ENCODE results near the gene CCR7.

The CCR7 gene

GRCh38 chr17:40538019-40538935, 27.0 kb downstream of the CCR7 start:
- DNase-seq (ENCODE audit: low read depth in 1 of 2, low spot score in 1 of 2): no peak

- DNase-seq (ENCODE audit: low read depth in 1 of 2, low spot score in 1 of 2): no peak
Measured at GRCh38 chr17:40536295-40537171, 28.7 kb downstream of the CCR7 start.

- no peak for DNase-seq (ENCODE audit: low read depth in 1 of 2, low spot score in 1 of 2)
Measured at GRCh38 chr17:40535924-40536294, 29.4 kb downstream of the CCR7 start.

GRCh38 chr17:40535438-40535837, 29.8 kb downstream of the CCR7 start:
- no peak for DNase-seq (ENCODE audit: low read depth in 1 of 2, low spot score in 1 of 2)

GRCh38 chr17:40534371-40535189, 30.7 kb downstream of the CCR7 start:
- DNase-seq (ENCODE audit: low read depth in 1 of 2, low spot score in 1 of 2): no peak

GRCh38 chr17:40533896-40534295, 31.4 kb downstream of the CCR7 start:
- no peak for DNase-seq (ENCODE audit: low read depth in 1 of 2, low spot score in 1 of 2)

- no peak for DNase-seq (ENCODE audit: low read depth in 1 of 2, low spot score in 1 of 2)
Measured at GRCh38 chr17:40532520-40533253, 32.6 kb downstream of the CCR7 start.

- peak; percentile 73 to 78 for DNase-seq (ENCODE audit: low read depth in 1 of 2, low spot score in 1 of 2)
Measured at GRCh38 chr17:40531051-40531991, 34.0 kb downstream of the CCR7 start.

GRCh38 chr17:40530531-40530994, 34.7 kb downstream of the CCR7 start:
- no peak for DNase-seq (ENCODE audit: low read depth in 1 of 2, low spot score in 1 of 2)

GRCh38 chr17:40529991-40530390, 35.3 kb downstream of the CCR7 start:
- no peak for DNase-seq (ENCODE audit: low read depth in 1 of 2, low spot score in 1 of 2)

GRCh38 chr17:40528692-40529417, 36.4 kb downstream of the CCR7 start:
- DNase-seq (ENCODE audit: low read depth in 1 of 2, low spot score in 1 of 2): no peak

GRCh38 chr17:40526668-40527067, 38.6 kb downstream of the CCR7 start:
- DNase-seq (ENCODE audit: low read depth in 1 of 2, low spot score in 1 of 2): no peak

GRCh38 chr17:40525294-40525693, 40.0 kb downstream of the CCR7 start:
- DNase-seq (ENCODE audit: low read depth in 1 of 2, low spot score in 1 of 2): no peak

- no peak for DNase-seq (ENCODE audit: low read depth in 1 of 2, low spot score in 1 of 2)
Measured at GRCh38 chr17:40524243-40524965, 40.9 kb downstream of the CCR7 start.

GRCh38 chr17:40522961-40523310, 42.3 kb downstream of the CCR7 start:
- DNase-seq (ENCODE audit: low read depth in 1 of 2, low spot score in 1 of 2): no peak

GRCh38 chr17:40522250-40522960, 42.9 kb downstream of the CCR7 start:
- DNase-seq (ENCODE audit: low read depth in 1 of 2, low spot score in 1 of 2): no peak

- no peak for DNase-seq (ENCODE audit: low read depth in 1 of 2, low spot score in 1 of 2)
Measured at GRCh38 chr17:40520991-40521453, 44.2 kb downstream of the CCR7 start.
